HG03457 (cell line): ENCODE results near the gene RNF215.

ENCODE experiments used
- ATAC-seq: cut with Tn5 transposase; IDR thresholded peaks from one replicate; pipeline ENCODE4 v1.9.1; 2021; ENCODE audit warnings: moderate number of reproducible peaks; ENCODE audit not compliant: unreplicated experiment

Gene RNF215

GRCh38 chr22:30397656-30398635, 10.7 kb upstream of the RNF215 start:
- ATAC-seq: no peak

GRCh38 chr22:30396871-30397655, 9.9 kb upstream of the RNF215 start, which contains the start of gene SEC14L2:
Gene SEC14L2 (plus strand): TSS chr22:30397018. CDS start chr22:30397117, 99 bp downstream.
- ATAC-seq: no peak

DNA sequence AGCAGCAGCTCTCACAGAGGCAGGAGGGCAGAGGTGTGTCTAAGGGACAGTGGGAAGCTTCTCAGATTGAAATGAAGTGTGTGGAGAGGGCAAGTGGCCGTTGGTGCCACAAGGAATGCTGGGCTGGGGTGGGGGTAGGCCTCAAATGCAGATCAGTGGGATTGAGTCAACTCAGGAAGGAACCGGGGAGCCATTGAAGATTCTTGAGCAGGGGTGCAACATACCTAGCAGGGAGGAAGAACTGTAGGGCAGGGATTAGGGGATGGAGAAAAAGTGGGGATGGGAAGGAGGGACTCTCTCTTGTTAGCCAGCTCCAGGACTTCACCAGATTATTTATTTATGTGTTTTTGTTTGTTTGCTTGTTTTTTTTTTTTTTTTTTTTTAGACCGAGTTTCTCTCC, 6.7 kb upstream of the RNF215 start:
- no peak for ATAC-seq

- no peak for ATAC-seq
Measured at GRCh38 chr22:30393322-30393680, 6.1 kb upstream of the RNF215 start.

DNA sequence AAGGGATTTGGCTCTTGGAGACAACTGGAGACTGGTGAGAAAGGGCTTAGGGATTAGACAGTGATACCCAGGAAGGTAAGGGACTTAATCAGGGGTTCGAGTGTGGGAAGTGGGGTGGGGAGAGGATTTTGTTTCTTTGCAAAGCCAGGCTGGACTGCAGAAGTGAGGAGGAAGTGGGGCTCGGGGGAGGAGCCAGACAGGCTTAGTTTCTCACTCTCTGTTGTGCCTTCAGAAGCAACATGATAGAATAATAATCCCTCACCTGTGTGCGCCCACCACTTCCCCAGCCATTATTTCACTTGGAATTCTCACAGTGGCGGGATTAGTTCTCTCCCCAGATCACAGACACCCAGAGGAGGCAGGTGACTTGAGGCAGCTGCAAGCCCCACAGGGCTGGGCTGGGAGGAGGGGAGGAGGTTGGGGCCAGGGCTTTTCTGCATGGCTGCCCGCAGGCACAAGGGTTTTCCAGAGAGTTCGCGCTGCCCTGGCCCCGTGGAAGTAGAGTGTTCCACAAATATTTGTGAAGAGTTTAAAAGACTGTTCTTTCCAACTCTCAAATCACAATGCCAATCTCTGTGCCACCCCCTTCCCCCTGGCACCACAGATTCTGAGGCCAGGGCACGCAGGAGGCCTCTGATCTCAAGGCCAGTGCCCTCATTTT, 5.6 kb upstream of the RNF215 start:
- ATAC-seq: no peak

GRCh38 chr22:30390974-30391691, 3.9 kb upstream of the RNF215 start:
- ATAC-seq: no peak

DNA sequence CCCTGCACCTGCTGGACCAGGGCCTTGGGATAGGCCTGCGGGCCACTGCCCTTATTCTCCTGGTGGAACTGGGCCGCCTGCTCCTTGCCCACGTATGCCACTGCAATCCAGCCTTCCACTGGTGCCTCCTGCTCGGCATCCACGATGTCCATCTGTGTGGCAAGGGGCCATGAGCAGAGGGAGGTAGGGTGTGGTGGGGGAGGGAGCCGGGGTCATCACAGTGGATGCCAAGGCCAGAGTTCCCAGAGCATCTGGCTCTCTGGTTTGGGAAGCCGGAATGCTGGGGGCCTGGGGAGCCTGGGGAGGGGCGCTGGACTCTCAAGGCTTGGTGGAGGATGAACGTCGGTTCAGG, 627 bp downstream of the RNF215 start:
- ATAC-seq: no peak

DNA sequence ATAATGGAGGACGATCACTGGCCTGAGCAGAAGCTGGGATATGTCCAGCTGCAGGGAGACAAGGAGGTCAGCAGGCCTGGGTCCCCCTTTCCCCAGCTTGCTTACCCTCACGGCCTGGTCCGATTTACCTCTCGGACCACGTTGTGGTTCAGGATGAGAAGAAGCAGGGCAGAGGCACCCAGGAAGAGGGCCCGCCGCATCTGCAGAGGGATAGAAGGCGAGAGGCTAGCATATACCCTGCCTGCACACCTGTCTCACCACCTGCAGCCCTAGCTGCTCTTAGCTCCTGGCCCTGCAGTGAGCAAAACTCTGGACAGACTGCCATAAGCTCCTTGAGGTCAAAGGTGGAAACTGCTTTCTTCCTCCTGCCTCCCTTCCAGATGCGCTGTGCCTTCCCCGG, 1.3 kb downstream of the RNF215 start:
- no peak for ATAC-seq

DNA sequence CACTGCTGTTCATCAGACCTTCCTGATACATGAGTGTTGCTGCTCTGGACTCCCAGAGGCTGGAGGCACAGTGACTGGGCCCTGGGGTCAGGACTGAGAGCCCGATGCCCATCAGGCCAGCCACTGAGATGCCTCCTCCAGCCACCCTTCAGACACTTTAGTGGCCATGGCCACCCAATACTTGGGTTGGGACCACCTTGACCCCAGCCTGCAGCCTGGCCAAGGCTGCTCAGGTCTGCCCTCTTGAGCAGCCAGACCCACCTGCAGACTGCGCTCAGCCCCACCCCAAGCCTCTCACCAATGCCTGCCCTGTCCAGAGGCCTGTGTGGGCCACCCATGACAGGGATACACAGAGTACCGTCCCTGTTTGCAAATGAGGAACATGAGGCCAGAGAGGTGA, 4.2 kb downstream of the RNF215 start:
- ATAC-seq: no peak

GRCh38 chr22:30382340-30382739, 4.9 kb downstream of the RNF215 start:
- ATAC-seq: no peak

DNA sequence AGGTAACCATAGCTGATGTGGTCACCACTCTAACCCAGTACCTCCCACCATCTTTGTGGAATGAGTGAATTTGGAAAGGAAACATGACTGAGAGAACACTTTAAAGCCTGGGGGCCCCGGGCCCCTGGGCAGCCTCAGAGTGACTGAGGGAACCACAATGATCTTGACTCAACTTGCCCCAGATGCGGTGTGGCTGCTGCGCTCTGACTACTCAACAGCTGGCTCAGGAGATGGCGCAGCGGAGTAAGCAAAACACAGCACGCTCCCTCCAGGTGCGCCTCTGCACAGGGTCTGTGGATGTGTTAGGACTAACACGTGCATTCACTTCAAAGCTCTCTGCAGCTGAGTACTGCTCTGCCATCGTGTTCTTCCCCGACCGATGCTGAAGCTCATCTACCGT, 5.9 kb downstream of the RNF215 start:
- ATAC-seq: no peak

DNA sequence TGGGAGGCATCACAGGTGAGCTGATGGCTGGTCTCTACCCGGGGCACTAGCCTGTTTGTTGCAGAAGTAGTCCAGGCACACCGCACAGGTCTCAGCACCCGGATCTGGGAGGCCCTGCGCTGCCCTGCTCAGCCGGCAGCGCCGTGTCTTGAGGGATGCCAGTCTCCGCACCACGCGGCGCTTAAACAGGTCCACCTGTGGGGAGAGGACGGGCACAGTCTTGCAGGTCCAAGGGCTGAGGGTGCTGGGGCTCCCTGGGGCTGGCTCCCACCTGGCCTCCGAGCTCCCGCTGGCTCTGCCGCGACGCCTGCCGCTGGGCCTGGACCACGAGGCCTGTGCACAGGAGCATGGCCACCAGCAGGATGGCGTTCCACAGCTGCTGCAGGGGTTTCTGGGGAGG, 7.2 kb downstream of the RNF215 start:
- ATAC-seq: no peak

- ATAC-seq: no peak
Measured at GRCh38 chr22:30375312-30375849, 11.8 kb downstream of the RNF215 start.

GRCh38 chr22:30373331-30374325, 13.6 kb downstream of the RNF215 start:
- no peak for ATAC-seq

- ATAC-seq: no peak
Measured at GRCh38 chr22:30372915-30373314, 14.3 kb downstream of the RNF215 start.

DNA sequence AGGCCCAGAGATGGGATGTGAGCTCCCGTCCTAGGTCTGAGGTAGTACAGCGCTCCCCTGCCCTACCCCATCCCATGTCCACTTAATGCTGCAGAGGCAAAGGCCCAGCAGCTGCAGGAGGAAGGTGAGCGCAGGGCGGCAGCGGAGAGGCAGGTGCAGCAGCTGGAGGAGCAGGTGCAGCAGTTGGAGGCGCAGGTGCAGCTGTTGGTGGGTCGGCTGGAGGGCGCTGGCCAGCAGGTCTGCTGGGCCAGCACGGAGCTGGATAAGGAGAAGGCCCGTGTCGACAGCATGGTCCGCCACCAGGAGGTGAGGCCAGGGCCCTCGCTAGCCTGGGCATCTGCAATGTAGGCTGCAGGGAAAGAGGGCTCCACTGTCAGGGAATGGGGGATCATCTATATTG, 15.2 kb downstream of the RNF215 start:
- ATAC-seq: no peak

DNA sequence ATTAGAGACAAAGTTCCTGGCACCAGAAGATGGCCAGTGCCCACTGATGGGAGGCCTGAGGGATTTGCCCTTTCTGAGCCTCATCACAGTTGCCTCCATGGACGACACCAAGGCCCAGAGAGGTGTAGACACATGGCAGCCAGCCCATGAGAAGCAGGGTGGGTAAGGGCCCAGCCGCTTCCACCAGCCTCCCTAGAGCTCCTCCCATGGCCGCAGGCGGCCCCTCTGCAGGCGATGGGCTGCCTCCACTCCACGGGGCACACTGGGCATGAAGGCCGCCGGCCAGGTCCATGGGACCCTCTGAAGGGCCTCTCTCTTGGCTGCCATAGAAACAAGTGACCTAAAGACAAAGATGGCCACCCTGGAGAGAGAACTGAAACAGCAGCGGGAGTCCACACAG, 15.9 kb downstream of the RNF215 start:
- ATAC-seq: no peak

GRCh38 chr22:30370641-30371230, 16.5 kb downstream of the RNF215 start:
- ATAC-seq: no peak

- ATAC-seq: no peak
Measured at GRCh38 chr22:30368420-30368819, 18.8 kb downstream of the RNF215 start.
